Ascending aorta (tissue), 2 donors: ENCODE results near the gene EXOC4. TPM values are rescaled to one million over a fixed set of nuclear protein-coding genes. Genes with fewer than 3 reads are reported as not detected.

Experiments
- DNase-seq, 2 donors: peaks; one replicate each; pipeline ENCODE4 v3.0.0-alpha.2; 2019; ENCODE audit warnings: low spot score in 2 of 2
- H3K27ac ChIP-seq, 2 donors: fragments of 200-600 bp; sonication (generic); one replicate each; pipeline ENCODE4 v1.5.1; 2016 to 2017; ENCODE audit warnings: mild to moderate bottlenecking in 1 of 2
- H3K27me3 ChIP-seq: fragments of 200-600 bp; sonication (generic); one replicate; pipeline ENCODE4 v1.5.1; 2017
- H3K36me3 ChIP-seq, 2 donors: fragments of 200-600 bp; sonication (generic); one replicate each; pipeline ENCODE4 v1.5.1; 2016
- H3K4me1 ChIP-seq, 2 donors: fragments of 200-600 bp; sonication (generic); one replicate each; pipeline ENCODE4 v1.5.1; 2016 to 2017; ENCODE audit warnings: mild to moderate bottlenecking in 1 of 2
- H3K4me3 ChIP-seq, 2 donors: fragments of 200-600 bp; sonication (generic); one replicate each; pipeline ENCODE4 v1.5.1; 2016 to 2017; ENCODE audit warnings: mild to moderate bottlenecking in 1 of 2
- H3K9me3 ChIP-seq, 2 donors: fragments of 200-600 bp; sonication (generic); one replicate each; pipeline ENCODE4 v1.5.1; 2016
- intact Hi-C: fragments of 100-400 bp; cut with DNase I; formaldehyde crosslinking; loops from one replicate; pipeline ENCODE4 v1.15.1; 2023
- total RNA-seq: library from RNA; depleted of rRNA; stranded (reverse); fragments of >200 nt; gene quantifications from one replicate; pipeline ENCODE4 v1.1.0, GENCODE V29; 2016
- TF ChIP-seq, protein P1 (sequence below), 3 experiments: fragments of 200-600 bp in 2 of 3; fragments of 450-650 bp in 1 of 3; sonication (generic) in 2 of 3; IDR thresholded peaks; one replicate each; pipeline ENCODE4 v1.5.1; 2016 to 2019; ENCODE audit warnings: antibody characterized with exemption in 3 of 3, mild to moderate bottlenecking in 1 of 3, moderate library complexity in 1 of 3

Gene EXOC4
- total RNA-seq, 1 donor from 2014 or later = 27.1 TPM

DNA sequence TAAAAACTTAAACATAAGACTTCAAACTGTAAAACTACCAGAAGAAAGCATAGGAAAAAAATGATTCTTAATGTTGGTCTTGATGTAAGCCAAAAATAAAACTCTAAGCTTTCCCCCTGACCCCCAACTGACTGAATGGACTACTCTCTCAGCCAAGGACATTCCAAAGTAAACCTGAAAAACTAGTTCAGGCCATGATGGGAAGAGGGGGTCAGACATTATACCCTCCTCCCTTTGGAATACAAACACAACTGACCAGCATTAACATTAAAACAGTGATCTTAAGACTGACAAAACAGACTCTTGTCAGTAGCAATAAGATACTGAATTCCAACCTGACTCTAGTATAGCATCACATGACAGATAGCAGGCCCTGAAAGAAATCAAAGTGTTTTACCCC lies 860.8 kb downstream of the EXOC4 start:
- no peaks in the 10 kb centered on the region for H3K4me1 ChIP-seq
- TF ChIP-seq, protein P1, sequence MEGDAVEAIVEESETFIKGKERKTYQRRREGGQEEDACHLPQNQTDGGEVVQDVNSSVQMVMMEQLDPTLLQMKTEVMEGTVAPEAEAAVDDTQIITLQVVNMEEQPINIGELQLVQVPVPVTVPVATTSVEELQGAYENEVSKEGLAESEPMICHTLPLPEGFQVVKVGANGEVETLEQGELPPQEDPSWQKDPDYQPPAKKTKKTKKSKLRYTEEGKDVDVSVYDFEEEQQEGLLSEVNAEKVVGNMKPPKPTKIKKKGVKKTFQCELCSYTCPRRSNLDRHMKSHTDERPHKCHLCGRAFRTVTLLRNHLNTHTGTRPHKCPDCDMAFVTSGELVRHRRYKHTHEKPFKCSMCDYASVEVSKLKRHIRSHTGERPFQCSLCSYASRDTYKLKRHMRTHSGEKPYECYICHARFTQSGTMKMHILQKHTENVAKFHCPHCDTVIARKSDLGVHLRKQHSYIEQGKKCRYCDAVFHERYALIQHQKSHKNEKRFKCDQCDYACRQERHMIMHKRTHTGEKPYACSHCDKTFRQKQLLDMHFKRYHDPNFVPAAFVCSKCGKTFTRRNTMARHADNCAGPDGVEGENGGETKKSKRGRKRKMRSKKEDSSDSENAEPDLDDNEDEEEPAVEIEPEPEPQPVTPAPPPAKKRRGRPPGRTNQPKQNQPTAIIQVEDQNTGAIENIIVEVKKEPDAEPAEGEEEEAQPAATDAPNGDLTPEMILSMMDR (IDR thresholded peaks at IDR 0.05) = no peak
- no peak for DNase-seq
- no peaks in the 10 kb centered on the region for H3K9me3 ChIP-seq
- H3K27me3 ChIP-seq = no peaks in the 10 kb centered on the region
- no peak overlapping the region for H3K27ac ChIP-seq
- intact Hi-C loops = loop anchor here (2.0 kb wide), 1 partner anchor 15 kb away; no protein-coding TSS in a partner anchor
- H3K4me3 ChIP-seq = no peak overlapping the region
- H3K36me3 ChIP-seq = no peaks in the 10 kb centered on the region

DNA sequence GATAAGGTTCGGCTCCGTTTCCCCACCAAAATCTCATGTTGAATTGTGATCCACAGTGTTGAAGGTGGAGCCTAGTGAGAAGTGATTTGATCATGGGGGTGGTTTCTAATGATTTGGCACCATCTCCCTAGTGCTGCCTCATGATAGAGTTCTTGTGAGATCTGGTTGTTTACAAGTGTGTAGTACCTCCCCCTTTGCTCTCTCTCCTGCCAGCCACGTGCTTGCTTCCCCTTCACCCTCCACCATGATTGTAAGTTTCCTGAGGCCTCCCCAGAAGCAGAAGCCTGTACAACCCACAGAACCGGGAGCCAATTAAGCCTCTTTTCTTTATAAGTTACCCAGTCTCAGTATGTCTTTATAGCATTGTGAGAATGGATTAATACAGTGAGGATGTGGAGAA lies 862.1 kb downstream of the EXOC4 start:
- DNase-seq = no peak
- TF ChIP-seq, protein P1 (IDR thresholded peaks at IDR 0.05) = no peak
- intact Hi-C loops = loop anchor here (2.0 kb wide), 1 partner anchor 16 kb away; no protein-coding TSS in a partner anchor
- no peaks in the 10 kb centered on the region for H3K9me3 ChIP-seq
- no peak overlapping the region for H3K27ac ChIP-seq
- H3K4me1 ChIP-seq = no peaks in the 10 kb centered on the region
- H3K27me3 ChIP-seq = no peaks in the 10 kb centered on the region
- no peak overlapping the region for H3K4me3 ChIP-seq
- no peaks in the 10 kb centered on the region for H3K36me3 ChIP-seq

Other genes starting within 250 kb of the EXOC4 start
- 26.2 TPM for gene CHCHD3, start 171.0 kb upstream of the EXOC4 start, total RNA-seq